GM19455 (cell line): ENCODE data around the gene KLHL22.
"Not testable (repeated sequence)": the region's sequence is repeated elsewhere in the genome, so short reads cannot be mapped to it uniquely, and the experiment has no call there.

Experiments used
- ATAC-seq: cut with Tn5 transposase; IDR thresholded peaks from one replicate; pipeline ENCODE4 v1.9.1; 2021; ENCODE audit not compliant: unreplicated experiment

Gene KLHL22

GRCh38 chr22:20471126-20471833 lies 24.3 kb downstream of the KLHL22 start:
- ATAC-seq, result no peak

DNA sequence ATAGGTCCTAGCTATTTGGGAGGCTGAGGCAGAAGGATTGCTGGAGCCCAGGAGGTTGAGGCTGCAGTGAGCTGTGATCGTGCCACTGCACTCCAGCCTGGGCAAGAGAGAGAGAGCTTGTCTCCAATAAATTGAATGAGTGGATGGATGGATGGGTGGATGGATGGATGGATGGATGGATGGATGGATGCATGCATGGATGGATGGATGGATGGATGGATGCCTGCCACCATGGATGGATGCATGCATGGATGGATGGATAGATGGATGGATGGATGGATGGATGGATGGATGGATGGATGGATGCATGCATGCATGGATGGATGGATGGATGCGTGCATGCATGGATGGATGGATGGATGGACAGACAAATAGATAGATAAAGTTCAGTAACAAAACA lies 25.1 kb downstream of the KLHL22 start:
- not testable (repeated sequence) for ATAC-seq

GRCh38 chr22:20469110-20469868 lies 26.3 kb downstream of the KLHL22 start:
- no peak for ATAC-seq

GRCh38 chr22:20466659-20467379 lies 28.8 kb downstream of the KLHL22 start:
- ATAC-seq, result no peak

- no peak for ATAC-seq
Measured at GRCh38 chr22:20465759-20466077, 29.9 kb downstream of the KLHL22 start.

DNA sequence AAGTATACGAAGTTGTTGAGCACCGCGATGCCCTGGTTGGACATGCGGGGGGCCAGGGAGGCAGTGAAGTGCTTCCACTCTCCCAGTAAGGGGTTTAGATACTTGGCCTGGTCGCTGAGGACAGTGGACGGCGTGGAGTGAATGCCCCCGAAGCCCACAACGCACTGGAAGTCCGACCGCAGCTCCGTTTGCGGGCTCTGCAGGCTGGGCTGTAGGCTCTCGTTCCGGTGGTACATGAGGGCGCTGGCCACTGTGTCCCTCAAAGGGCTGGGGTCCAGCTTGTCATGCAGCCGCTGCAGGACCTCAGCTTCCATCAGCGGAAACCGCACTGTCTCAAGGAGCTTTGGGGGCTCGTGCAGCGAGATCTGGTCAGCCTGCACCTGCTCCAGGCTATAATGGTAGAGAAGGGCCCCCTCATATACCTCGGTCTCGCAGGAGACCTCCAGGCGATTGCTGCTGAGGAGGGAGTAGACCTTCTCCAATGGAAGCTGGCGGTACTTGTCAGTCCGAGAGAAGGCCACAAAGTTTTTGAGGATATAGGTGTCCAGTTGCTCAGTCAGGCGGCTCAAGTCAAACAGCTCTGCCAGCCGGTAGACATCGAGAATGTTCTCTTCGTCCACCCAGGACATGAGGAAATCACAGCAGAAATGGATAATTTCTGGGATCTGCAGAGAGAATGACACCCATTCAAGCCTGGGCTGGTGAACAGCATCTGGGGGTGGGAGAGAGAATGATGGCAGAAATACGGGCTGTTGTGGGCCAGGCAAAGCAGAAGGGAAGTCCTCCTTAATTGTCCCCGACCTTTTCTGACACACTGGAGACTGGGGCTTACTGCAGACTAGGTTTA lies 30.5 kb downstream of the KLHL22 start:
- ATAC-seq, result no peak

GRCh38 chr22:20464096-20464614 lies 31.4 kb downstream of the KLHL22 start:
- no peak for ATAC-seq

DNA sequence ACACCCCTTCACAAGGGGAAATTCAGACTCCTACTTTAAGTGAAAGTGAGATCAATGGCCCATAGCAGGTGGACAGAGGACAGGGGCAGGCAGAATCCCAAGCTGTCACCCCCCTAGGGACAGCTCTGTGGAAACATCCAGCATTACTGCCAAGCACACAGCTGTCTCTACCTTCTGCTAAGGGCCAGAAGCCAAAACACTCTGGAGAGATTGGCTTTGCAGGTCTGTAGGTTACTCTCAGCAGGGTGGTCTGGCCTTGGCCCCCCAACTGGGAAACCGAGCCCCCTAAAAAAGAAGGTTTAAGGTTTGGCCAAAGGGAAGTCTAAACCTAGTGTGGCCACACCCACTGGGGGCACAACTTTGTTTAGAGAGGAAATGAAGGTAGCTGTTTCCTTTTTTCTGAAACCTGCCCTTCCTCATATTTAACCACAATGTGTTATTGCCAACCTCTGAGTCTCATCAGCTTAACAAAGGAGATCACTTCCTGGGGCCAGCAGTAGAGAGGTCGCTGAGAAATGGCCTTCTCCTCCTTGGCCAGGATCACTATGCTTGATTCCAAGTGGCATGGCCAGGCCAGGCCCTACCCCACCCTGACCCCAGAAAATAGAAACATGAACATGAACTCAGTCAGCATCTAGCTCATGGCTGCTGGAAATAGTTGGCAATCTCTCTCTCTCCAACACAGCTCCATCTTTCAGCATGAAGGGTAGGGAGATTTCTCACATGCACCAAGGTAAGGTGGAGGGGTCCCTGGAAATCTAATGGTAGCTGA lies 32.1 kb downstream of the KLHL22 start:
- ATAC-seq, result no peak

DNA sequence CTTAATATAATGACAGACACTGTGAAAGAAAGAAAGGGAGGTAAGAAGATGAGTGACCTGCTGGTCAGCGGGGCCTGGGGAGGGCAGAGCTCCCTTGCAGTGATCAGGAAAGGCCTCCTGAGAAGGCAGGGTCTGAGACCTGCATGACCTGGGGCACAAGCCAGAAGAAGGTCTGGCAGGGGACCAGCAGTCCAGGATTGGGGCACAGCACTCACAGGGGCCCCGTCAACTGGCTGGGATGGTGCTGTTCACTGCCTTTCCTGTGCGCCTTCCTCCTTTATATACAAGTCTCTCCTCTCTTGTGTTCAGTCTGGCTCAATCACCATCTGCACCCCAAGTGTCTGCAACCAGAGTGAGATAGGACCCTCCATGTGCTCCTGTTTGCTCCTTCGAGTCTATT lies 35.7 kb downstream of the KLHL22 start:
- no peak for ATAC-seq

GRCh38 chr22:20459152-20459542 lies 36.4 kb downstream of the KLHL22 start:
- no peak for ATAC-seq

- no peak for ATAC-seq
Measured at GRCh38 chr22:20458530-20459151, 37.0 kb downstream of the KLHL22 start.

DNA sequence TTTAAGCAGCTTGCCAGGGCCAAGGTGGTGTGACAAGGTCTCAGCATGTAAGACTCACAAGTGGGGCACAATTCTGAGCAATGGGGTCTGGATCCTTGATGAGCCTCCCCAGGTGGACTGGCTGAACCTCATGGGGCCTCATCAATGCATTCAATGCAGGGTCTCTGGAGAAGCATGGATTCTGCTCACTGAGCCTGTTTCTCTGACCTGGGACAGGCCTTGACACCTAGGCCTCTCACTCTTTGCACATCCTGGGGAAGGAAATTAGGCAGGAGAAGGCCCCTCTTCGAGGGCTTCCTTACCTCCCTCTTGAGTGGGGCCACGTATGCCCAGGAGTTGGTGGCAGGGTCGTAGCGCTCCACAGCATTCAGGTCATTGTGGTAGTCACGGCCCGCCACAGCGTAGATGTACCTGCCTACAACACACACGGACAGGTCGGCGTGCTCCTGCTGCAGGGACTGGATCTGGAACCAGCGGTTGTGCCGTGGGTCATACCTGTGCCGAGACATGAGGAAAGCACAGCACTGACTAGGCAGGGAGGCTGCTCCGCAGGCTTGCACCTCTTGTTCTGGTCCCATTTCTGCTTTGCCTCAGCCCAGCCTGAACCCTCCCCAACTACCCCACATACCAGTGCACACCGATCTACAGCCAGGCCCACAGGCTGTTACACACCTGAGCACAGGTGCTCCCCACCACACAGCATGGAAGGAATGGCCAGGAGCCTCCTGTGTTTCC lies 37.9 kb downstream of the KLHL22 start:
- no peak for ATAC-seq

GRCh38 chr22:20456722-20457076 lies 38.9 kb downstream of the KLHL22 start:
- no peak for ATAC-seq

DNA sequence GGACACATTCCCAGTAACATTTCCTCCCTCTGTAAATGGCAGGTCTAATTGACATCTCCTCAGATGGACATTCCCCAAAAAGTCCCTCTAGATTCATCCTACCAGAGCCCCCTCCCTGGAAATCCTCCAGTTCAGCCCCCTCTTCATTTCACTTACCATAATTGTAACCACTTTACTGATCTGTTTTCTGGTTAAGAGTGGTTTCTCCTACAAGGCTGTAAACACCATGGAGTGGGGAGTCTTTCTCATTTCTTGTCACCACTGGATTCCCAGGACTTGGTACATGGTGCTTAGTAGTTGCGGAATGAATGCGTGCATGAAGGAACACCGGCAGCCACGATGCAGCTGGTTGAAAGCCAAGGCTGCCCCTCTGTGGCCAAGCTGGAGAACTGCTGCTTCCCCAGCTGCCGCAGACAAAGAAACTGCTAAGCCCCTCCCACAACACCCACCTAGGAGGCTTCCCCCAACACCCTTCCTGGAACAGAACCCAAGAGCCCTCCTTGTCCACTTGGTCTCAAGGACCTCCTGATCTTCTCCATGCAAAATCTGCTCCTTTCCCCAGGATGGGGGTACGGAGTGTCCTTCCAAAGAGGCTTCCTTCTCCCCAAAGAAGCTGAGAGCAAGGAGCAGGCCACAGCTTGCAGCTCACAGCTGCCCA lies 39.4 kb downstream of the KLHL22 start:
- no peak for ATAC-seq

- no peak for ATAC-seq
Measured at GRCh38 chr22:20455709-20456063, 39.9 kb downstream of the KLHL22 start.

- ATAC-seq, result no peak
Measured at GRCh38 chr22:20453222-20453621, 42.4 kb downstream of the KLHL22 start.

- ATAC-seq, result no peak
Measured at GRCh38 chr22:20451920-20452319, 43.7 kb downstream of the KLHL22 start.

DNA sequence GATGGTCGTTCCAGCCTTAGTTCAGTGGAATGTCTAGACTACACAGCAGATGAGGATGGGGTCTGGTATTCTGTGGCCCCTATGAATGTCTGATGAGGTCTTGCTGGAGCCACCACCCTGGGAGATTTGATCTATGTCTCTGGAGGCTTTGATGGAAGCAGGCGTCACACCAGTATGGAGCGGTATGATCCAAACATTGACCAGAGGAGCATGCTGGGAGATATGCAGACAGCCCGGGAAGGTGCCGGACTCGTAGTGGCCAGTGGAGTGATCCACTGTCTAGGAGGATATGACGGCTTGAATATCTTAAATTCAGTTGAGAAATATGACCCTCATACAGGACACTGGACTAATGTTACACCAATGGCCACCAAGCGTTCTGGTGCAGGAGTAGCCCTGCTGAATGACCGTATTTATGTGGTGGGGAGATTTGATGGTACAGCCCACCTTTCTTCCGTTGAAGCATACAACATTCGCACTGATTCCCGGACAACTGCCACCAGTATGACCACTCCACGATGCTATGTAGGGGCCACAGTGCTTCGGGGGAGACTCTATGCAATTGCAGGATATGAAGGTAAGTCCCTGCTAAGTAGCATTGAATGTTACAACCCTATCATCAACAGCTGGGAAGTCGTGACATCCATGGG lies 44.3 kb downstream of the KLHL22 start:
- ATAC-seq, result not testable (repeated sequence)
